Erythroblast (primary cell): ENCODE results near the gene EFCC1.

Source experiments
- GATA1 ChIP-seq: IDR thresholded peaks from 2 replicates; pipeline ENCODE4 v1.6.1; 2011; ENCODE audit warnings: low read depth, mild to moderate bottlenecking, control low read depth, low read length, moderate library complexity
- POLR2A ChIP-seq: IDR thresholded peaks from 2 replicates; pipeline ENCODE4 v1.6.1; 2011; ENCODE audit warnings: mild to moderate bottlenecking, low read length

- TF ChIP-seq POLR2A = no peak
- TF ChIP-seq GATA1 = no peak
Measured at GRCh38 chr3:128970740-128971047, 30.4 kb upstream of the EFCC1 start.
